ENCODE measurements around the gene FBXO3.

FBXO3 gene

DNA sequence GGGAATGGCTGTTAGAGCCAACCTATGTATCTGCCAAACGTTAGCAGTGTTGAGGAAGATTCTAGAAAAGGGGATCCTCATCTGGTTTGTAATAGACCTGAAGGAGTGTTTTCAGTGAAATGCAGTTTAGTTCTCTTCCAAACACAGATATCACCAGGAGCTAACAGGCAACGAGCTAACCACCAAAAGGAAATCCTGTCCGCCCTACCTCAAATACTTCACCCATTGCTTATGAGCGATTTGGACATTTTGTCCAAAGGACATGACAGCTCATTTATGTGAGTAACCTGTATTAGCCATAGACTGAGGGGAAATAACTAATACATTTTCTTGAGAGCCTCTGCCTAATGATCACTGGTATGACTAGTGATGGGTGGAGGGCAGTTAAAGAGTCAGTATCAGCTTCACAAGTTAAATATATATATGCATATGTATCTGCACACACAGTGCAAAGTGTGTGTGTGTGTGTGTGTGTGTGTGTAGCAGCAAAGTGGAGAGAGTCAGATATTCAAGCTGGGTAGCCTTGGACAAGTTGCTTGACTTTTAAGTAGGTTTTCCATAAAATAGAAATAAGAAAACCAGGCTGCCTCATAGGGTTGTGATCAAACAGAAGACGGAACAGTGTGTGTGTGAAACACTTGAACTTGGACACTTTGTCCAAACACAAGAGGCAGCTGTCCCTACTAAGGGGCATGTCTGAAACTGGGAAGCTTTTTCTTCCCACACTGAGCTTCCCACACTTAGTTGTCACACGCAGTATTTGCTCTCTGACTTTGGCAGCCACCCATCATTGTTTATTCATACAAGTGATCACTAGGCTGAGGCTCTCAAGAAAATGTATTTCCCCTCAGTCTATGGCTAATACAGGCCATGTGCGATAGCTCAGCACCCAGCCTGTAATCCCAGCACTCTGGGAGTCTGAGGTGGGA, 72.8 kb downstream of the FBXO3 start:
- DNase-seq (ENCODE audit: low spot score) = no peak

DNA sequence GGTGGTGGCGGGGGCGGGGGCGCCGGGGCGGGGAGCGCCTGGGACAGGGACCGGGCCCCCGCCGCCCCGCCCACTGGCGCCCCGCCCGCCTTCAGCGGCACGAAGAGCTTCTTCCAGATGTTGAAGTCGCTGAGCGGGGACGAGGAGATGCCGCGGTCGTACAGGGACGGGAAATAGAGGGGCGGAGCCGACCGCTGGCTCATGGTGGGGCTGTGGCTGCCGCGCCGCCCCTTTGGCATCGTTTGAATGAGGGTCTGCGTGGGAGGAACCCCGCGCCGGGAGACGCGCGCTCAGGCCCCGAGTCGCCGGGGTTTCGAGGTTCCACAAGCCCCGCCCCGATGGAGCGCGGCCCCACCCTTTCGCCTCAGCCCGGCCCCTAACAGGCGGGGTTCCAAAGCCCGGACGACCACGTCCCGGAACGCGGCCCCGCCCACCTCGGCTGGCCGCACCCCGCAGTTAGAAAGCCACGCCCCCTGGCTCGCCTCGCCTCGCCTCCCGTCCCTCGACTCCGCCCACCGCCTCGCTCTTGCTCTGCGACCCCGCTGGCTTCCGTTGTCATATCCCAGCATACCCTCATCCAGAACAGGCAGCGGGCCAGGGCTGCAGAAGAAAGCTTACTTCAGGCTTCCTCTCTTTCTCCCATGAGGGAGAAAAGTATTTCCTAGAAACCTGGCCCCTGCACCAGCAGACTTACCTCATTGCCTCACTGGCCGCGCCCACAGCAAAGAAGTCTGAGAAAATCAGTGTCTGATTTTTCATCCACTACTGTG, 73.6 kb downstream of the FBXO3 start, which contains the start of gene C11orf91:
Gene C11orf91, minus strand, starts transcription at position 325 of the 770 bp plus-strand sequence. Its CDS starts 86 bp downstream, at position 239.
- DNase-seq (ENCODE audit: low spot score) = peak; percentile 96

DNA sequence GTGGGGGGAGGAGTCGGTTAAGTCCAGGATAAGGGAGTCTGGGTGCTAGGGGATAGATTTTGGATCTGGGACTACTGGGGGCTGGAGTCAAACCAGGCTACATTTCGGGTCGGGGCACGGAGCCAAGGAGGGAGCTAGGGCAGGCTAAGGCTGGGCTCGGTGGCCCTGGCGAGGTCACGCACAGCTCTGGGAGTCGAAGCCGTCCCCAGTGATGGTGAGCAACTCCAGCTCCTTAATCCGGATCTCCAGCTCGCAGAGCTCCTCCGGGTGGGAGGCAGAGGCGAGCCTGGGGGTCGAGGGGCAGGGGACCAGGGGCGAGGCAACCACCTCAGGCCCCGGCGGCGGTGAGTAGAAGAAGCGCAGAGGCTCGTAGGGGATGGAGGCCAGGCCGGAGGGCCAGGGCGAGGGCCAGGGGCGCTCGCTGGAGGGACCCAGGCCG, 74.2 kb downstream of the FBXO3 start:
- DNase-seq (ENCODE audit: low spot score) = no peak

DNA sequence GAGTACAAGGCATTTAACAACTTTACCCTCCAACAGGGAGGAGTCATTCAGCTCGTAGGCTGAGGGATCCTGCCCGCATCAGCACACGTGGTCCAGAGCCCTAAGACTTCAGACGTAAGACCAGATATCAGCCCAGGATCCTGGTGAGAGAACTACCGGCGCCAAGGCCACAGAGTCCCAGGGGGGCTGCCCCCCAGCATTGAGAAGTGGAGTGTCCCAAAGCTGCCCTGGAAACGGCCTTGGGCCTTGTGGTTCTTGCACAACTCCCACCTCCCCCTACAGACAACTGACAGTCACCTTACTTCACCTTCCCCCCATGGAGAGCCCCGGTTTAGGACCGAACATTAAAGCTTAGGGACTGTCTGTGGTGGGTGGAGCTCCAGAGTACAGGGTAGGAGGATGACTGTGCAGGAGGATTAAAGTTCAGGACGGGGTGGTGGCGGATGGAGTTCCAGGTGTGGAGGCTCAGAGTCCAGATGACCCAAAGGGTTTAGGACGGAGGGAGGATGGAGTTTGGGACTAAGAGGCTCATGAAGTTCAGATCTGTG, 74.7 kb downstream of the FBXO3 start:
- no peak for DNase-seq (ENCODE audit: low spot score)

DNA sequence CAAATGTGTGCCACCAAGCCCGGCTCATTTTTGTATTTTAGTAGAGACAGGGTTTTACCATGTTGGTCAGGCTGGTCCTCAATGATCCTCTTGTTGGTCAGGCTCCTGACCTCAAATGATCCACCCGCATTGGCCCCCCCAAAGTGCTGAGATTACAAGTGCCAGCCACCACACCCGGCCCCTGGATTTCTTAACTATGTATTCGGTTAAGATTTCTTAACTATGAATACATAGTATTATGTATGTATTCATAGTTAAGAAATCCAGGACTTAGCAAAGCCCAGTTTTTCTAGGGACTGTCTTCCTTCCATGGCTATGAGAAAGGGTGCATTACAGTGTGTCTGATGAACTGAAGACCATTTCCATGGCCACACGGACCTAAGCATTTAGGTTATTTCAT, 75.4 kb downstream of the FBXO3 start:
- DNase-seq (ENCODE audit: low spot score) = no peak

DNA sequence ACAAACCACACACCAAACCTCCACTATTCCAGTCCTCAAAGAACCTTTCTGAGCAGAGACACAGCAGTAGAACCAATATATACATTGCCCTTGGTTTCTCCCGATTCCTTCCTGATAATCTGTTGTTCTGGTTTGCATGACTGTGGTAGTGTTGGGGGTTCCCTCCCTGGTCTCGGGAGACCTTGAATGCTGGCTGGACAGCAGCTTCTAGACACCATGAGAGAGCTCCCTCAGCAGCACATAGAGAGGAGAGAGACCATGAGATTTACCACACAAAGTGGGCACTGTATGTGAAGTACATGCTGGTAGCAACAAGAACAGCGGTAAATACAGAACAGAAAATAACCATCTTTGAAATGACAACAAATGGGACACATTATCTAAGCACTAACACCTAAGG, 76.3 kb downstream of the FBXO3 start:
- DNase-seq (ENCODE audit: low spot score) = no peak

DNA sequence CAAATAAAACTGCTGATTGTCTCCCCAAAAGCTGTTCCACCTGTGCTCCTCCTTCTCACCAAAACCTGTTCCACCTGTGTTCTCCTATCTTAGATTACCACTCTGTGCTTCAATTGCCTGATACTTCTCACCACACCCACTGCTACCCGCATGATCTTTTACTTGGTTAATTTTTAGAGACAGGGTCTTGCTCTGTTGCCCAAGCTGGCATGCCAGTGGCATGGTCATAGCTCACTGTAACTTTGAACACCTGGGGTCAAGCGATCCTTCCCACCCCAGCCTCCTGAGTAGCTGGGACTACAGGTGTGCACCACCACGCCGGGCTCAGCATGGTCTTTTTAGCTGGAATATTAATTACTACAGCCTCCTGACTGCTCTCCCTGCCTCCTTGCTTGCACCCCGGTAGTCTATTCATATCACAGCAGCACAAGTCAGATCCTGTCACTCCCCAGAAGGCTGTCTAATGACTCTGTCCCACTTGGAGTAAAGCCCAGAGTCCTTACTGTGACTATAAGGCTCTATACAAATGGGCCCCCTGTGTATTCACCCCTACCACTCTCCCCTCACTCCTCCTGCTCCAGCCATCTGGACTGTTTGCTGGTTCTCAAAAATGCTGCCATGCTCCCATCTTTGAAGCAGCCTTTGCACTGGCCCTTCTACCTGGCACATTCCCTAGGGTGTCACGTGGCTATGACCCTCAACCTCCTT, 77.2 kb downstream of the FBXO3 start:
- DNase-seq (ENCODE audit: low spot score) = no peak

DNA sequence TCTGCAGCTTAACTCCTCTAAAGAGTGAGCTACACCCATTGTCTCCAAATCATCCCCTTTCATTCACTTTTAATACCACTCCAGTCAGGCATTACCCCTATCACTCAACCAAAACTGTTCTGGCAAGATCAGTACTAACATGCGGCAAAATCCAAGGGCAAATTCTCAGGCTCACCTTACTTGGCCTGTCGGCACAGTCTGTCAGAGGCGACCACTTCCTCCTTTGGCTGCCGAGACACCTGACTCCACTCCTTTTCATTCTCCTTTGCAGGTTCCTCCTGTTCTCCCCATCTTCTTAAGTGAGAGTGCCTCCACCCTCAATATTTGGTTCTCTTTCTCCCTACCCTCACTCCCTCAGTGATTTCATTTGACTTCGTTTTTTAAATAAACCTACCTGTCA, 77.9 kb downstream of the FBXO3 start:
- no peak for DNase-seq (ENCODE audit: low spot score)

DNA sequence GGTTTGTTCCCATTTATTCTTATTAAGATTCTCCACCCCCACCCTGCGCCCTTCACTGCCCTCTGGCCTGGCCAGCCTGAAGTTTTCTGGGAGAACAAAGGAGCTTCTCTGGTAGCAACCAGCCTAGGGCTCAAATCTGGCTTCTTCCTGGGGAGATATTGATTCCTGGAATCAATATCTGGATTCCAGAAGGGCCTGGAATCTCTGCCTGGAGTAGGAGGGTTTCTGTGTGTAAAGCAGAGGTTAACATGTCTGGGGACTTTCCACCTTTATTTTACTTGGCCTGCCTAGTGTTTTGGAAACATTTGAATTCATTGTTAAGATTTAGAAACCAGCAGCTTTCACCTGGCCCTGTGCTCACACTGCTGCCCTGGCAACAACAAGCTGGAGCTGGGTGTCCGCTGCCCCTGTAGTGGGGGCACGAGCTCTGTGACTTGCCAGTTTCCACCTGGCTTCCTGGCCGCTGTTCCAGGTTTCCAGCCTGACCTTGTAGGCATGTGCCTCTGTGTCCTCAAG, 79.2 kb downstream of the FBXO3 start:
- no peak for DNase-seq (ENCODE audit: low spot score)

DNA sequence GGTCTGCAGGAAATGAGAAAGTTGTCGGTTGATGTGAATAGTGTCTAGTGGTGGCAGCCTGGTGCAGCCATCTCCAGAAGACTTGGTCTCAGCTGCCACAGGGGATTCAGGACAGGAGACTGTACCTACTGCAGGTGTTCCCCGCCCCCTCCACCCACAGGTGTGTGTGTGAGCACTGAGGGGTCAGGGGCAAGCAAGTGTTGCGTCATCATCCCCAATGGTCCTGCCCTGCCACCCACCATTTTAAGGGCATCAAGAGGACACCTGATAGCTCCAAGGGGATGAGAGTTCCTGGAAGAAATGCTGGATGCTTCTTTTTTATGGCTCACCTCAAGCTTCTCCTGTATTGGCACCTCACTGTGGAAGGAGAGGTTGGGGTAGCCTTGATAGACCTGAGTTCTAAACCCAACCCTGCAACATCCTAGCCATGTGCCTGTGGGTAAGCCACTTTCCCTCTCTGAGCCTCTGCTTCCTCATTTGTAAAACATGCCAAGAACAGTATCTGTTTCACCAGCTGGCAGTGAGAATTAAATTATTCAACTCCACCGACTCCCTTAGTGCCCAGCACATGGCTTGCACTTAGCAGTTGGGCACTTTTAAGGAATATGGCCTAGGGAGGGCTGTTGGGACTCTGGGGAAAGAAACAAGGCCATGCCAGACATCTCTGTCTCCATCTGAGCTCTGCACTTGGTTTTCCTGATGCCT, 79.8 kb downstream of the FBXO3 start:
- no peak for DNase-seq (ENCODE audit: low spot score)

DNA sequence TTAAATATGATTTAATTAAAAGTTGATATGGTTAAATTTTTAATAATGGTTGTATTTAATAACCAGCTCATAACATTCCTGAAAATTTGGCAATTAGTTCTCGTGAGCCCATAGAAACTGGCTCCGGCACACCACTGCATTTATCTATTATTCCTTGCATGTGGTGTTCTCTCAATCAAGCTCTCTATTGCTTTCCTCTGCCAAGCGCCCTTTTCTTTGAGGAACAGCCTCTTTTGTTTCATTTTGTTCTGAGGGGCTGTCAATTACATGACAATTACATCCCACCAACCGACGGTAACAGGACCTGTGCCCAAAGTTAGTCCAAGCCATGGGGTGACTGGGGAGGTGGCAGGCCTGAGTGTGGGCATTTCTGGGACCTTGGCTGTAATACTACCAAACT, 81.8 kb downstream of the FBXO3 start:
- DNase-seq (ENCODE audit: low spot score) = no peak

DNA sequence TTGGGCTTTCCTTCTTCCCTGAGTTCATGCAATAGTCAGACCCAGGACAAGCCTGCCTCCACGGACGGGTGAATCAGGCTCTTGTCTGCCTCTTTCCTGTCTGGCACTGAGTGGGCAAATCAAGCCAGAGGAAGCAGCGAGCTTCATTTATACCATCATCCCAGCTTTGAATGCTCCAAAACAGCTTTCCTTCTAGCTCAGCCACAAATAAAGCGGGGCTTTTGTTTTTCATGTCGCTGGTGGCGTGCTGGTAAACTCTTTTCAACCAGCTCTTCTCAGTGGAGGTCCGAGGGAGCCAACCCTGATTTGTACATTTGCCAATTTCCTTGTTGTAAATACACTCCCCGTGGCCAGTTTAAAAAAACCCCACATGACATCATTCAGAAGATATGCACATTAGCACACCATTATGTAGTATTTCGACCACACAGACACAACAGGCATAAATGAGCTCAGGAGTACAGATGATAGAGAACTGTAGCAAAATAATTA, 82.3 kb downstream of the FBXO3 start:
- no peak for DNase-seq (ENCODE audit: low spot score)

DNA sequence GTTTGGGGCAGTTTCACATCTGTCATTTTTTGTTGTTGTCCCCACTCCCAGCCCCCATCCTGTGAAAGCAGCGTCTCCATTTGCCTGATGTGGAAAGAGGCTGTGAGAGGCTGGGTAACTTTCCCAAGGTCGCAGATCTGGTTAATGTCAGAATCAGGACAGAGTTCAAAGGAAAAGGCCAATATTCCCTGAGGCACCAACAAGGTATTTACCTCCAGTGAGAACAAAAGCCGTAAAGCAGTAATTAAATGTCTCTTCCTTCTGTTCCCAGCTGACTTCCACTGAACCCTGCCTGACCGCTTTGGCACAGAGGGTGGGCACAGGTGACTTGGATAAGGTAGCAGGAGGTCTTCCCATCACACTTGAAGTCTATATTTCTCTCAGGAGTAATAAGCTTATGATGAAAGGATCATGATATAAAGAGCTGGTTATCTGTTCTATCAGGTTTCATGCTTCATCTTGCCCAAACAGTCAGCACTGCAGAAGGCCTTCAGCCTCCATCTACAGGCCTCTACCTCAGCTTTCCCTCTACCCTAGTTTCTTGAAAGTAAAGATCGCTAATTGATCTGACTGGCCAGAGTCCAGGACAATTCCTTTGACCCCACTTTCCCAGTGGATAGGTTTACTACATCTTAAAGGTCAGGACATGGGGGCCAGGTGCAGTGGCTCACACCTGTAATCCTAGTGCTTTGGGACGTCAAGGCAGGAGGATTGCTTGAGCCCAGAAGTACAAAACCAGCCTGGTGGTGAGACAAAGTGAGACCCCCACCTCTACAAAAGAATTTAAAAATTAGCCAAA, 83.1 kb downstream of the FBXO3 start:
- DNase-seq (ENCODE audit: low spot score) = no peak
